Raji (cell line): ENCODE results near the gene ZNF274.

Experiments used
- POLR2A ChIP-seq: IDR thresholded peaks from 2 replicates; pipeline ENCODE4 v1.6.1; 2011; ENCODE audit warnings: low read depth, low read length, control low read depth; ENCODE audit not compliant: insufficient read depth

The ZNF274 gene

DNA sequence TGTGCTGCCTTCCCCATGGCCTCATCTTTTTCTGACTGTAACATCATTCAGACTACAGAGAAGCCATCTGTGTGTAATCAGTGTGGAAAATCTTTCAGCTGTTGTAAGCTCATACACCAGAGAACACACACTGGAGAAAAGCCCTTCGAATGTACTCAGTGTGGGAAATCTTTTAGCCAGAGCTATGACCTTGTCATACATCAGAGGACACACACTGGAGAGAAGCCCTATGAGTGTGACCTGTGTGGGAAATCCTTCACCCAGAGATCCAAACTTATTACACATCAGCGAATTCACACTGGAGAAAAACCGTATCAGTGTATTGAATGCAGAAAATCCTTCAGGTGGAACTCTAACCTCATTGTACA is 78.7 kb downstream of the ZNF274 start:
- no peak for TF ChIP-seq POLR2A

- no peak for TF ChIP-seq POLR2A
Measured at GRCh38 chr19:58261968-58262921, 79.4 kb downstream of the ZNF274 start.

DNA sequence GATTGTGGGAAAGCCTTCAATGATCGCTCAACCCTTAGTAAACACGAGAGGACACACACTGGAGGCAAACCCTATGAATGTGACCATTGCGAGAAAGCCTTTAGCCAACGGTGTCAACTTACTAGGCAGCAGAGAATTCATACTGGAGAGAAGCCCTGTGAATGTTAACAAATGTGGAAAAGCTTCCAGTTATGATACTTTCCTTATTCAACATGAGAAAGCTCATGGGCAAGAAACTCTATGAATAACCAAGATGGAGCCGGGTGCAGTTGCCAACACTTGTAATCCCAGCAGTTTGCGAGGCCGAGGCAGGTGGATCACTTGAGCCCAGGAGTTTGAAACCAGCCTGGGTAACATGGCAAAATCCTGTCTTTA is 80.0 kb downstream of the ZNF274 start:
- no peak for TF ChIP-seq POLR2A
